B cell (primary cell): ENCODE results near the gene NELL1.

Experiments used
- EZH2 ChIP-seq: IDR thresholded peaks from 2 replicates; pipeline ENCODE4 v1.6.1; 2012; ENCODE audit warnings: borderline replicate concordance, low read depth, mild to moderate bottlenecking, moderate library complexity, low read length; ENCODE audit not compliant: insufficient read depth, poor library complexity, severe bottlenecking
- TF ChIP-seq, protein P1 (sequence below): fragments of 200-600 bp; IDR thresholded peaks from one replicate; pipeline ENCODE4 v1.8.0; 2022; ENCODE audit warnings: antibody characterized with exemption, mild to moderate bottlenecking

GRCh38 chr11:20620988-20621387 is 48.4 kb upstream of the NELL1 start:
- TF ChIP-seq, protein P1, sequence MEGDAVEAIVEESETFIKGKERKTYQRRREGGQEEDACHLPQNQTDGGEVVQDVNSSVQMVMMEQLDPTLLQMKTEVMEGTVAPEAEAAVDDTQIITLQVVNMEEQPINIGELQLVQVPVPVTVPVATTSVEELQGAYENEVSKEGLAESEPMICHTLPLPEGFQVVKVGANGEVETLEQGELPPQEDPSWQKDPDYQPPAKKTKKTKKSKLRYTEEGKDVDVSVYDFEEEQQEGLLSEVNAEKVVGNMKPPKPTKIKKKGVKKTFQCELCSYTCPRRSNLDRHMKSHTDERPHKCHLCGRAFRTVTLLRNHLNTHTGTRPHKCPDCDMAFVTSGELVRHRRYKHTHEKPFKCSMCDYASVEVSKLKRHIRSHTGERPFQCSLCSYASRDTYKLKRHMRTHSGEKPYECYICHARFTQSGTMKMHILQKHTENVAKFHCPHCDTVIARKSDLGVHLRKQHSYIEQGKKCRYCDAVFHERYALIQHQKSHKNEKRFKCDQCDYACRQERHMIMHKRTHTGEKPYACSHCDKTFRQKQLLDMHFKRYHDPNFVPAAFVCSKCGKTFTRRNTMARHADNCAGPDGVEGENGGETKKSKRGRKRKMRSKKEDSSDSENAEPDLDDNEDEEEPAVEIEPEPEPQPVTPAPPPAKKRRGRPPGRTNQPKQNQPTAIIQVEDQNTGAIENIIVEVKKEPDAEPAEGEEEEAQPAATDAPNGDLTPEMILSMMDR: no peak
- no peak for TF ChIP-seq EZH2
